Progenitor cell of endocrine pancreas (in vitro differentiated cells): ENCODE results near the gene EVI2B. TPM values are rescaled to one million over a fixed set of nuclear protein-coding genes. Genes with fewer than 3 reads are reported as not detected.
"Not testable (repeated sequence)": the region's sequence is repeated elsewhere in the genome, so short reads cannot be mapped to it uniquely, and the experiment has no call there.

Experiments used
- DNase-seq: peaks from one replicate; pipeline ENCODE4 v3.0.0; 2021; ENCODE audit warnings: low spot score; ENCODE audit not compliant: unreplicated experiment
- H3K27ac Mint-ChIP-seq: 2 replicates; pipeline ENCODE4 v1.8.0; 2021; ENCODE audit warnings: mild to moderate bottlenecking, moderate library complexity, mixed read lengths
- H3K27me3 Mint-ChIP-seq: 2 replicates; pipeline ENCODE4 v1.8.0; 2021; ENCODE audit warnings: mixed read lengths
- H3K36me3 Mint-ChIP-seq: 2 replicates; pipeline ENCODE4 v1.8.0; 2022; ENCODE audit warnings: mixed read lengths; ENCODE audit not compliant: insufficient read depth
- H3K4me1 Mint-ChIP-seq: 2 replicates; pipeline ENCODE4 v1.8.0; 2021; ENCODE audit warnings: low read depth, mixed read lengths
- H3K4me3 Mint-ChIP-seq: 2 replicates; pipeline ENCODE4 v1.8.0; 2021; ENCODE audit warnings: low read depth, mild to moderate bottlenecking, moderate library complexity, mixed read lengths
- H3K9me3 Mint-ChIP-seq: 2 replicates; pipeline ENCODE4 v1.8.0; 2021; ENCODE audit warnings: low read depth, mixed read lengths
- CTCF ChIP-seq: fragments of 200-600 bp; sonication (generic); IDR thresholded peaks from one replicate; pipeline ENCODE4 v1.5.0; 2021; ENCODE audit warnings: antibody characterized with exemption, mild to moderate bottlenecking; ENCODE audit not compliant: unreplicated experiment
- total RNA-seq: library from RNA; stranded (reverse); gene quantifications from 2 replicates; pipeline ENCODE4 v1.2.1, GENCODE V29; 2021

Gene EVI2B
- total RNA-seq, 1 donor from 2014 or later, result not detected

GRCh38 chr17:31291820-31292219, 22.0 kb downstream of the EVI2B start:
- no peaks in the 10 kb centered on the region for H3K4me1 Mint-ChIP-seq
- no peak for DNase-seq
- H3K4me3 Mint-ChIP-seq, result no peak overlapping the region
- no peak for TF ChIP-seq CTCF
- H3K9me3 Mint-ChIP-seq, result no peaks in the 10 kb centered on the region
- no peaks in the 10 kb centered on the region for H3K27me3 Mint-ChIP-seq
- H3K36me3 Mint-ChIP-seq, result peaks cover 8% of the 10 kb centered on the region
- H3K27ac Mint-ChIP-seq, result no peak overlapping the region

- TF ChIP-seq CTCF, result no peak
- Mint-ChIP-seq H3K27me3 (no peaks in the 10 kb centered on the region), H3K9me3 (no peaks in the 10 kb centered on the region), H3K4me3 (no peak overlapping the region), H3K27ac (peak overlapping the region; percentile 29), H3K36me3 (peaks cover 10% of the 10 kb centered on the region), H3K4me1 (no peaks in the 10 kb centered on the region)
- DNase-seq, result no peak
Measured at GRCh38 chr17:31289790-31290189, 24.1 kb downstream of the EVI2B start.

GRCh38 chr17:31287932-31288331, 25.9 kb downstream of the EVI2B start:
- not testable (repeated sequence) for H3K27me3 Mint-ChIP-seq, H3K4me3 Mint-ChIP-seq, H3K4me1 Mint-ChIP-seq, DNase-seq, H3K27ac Mint-ChIP-seq, H3K9me3 Mint-ChIP-seq
- peaks cover 12% of the 10 kb centered on the region for H3K36me3 Mint-ChIP-seq

GRCh38 chr17:31286587-31286986, 27.3 kb downstream of the EVI2B start:
- Mint-ChIP-seq H3K27ac (no peak overlapping the region), H3K4me3 (no peak overlapping the region), H3K4me1 (no peaks in the 10 kb centered on the region), H3K36me3 (peaks cover 19% of the 10 kb centered on the region), H3K9me3 (no peaks in the 10 kb centered on the region), H3K27me3 (no peaks in the 10 kb centered on the region)
- TF ChIP-seq CTCF, result peak; percentile 14
- no peak for DNase-seq

GRCh38 chr17:31283841-31284240, 30.0 kb downstream of the EVI2B start:
- H3K4me1 Mint-ChIP-seq, result no peaks in the 10 kb centered on the region
- no peak overlapping the region for H3K4me3 Mint-ChIP-seq
- no peak for TF ChIP-seq CTCF
- DNase-seq, result no peak
- H3K27me3 Mint-ChIP-seq, result no peaks in the 10 kb centered on the region
- peaks cover 17% of the 10 kb centered on the region for H3K36me3 Mint-ChIP-seq
- no peak overlapping the region for H3K27ac Mint-ChIP-seq
- H3K9me3 Mint-ChIP-seq, result no peaks in the 10 kb centered on the region

- DNase-seq, result no peak
- Mint-ChIP-seq H3K4me1 (no peaks in the 10 kb centered on the region), H3K9me3 (no peaks in the 10 kb centered on the region), H3K4me3 (no peak overlapping the region), H3K36me3 (peaks cover 15% of the 10 kb centered on the region), H3K27ac (no peak overlapping the region), H3K27me3 (no peaks in the 10 kb centered on the region)
- TF ChIP-seq CTCF, result no peak
Measured at GRCh38 chr17:31281061-31281460, 32.8 kb downstream of the EVI2B start.
